Putamen (tissue), 1 donor: ENCODE results near the gene ATOX1.

Experiments
- DNase-seq: peaks from one replicate; pipeline ENCODE4 v3.0.0-alpha.2; 2016; ENCODE audit warnings: low spot score

Gene ATOX1

GRCh38 chr5:151770383-151771258, 12.2 kb upstream of the ATOX1 start:
- peak; percentile 72 for DNase-seq

GRCh38 chr5:151766975-151767374, 8.5 kb upstream of the ATOX1 start:
- no peak for DNase-seq

- DNase-seq = no peak
These were observed 6.4 kb upstream of the ATOX1 start for GRCh38 chr5:151764801-151765200.

GRCh38 chr5:151758141-151758429, 346 bp downstream of the ATOX1 start:
- no peak for DNase-seq

GRCh38 chr5:151757233-151758140, 944 bp downstream of the ATOX1 start:
- DNase-seq = no peak

- no peak for DNase-seq
These were observed 3.0 kb downstream of the ATOX1 start for GRCh38 chr5:151755383-151755782.

- no peak for DNase-seq
These were observed 6.8 kb downstream of the ATOX1 start for GRCh38 chr5:151751593-151751992.

GRCh38 chr5:151751091-151751490, 7.3 kb downstream of the ATOX1 start:
- DNase-seq = no peak

- DNase-seq = no peak
These were observed 8.3 kb downstream of the ATOX1 start for GRCh38 chr5:151750121-151750520.

GRCh38 chr5:151745071-151745705, 13.2 kb downstream of the ATOX1 start:
- DNase-seq = peak; percentile 80

- DNase-seq = no peak
These were observed 14.9 kb downstream of the ATOX1 start for GRCh38 chr5:151743530-151743929.

GRCh38 chr5:151742870-151743294, 15.5 kb downstream of the ATOX1 start:
- DNase-seq = peak; percentile 60

- DNase-seq = no peak
These were observed 16.6 kb downstream of the ATOX1 start for GRCh38 chr5:151741678-151742423.

- no peak for DNase-seq
These were observed 17.5 kb downstream of the ATOX1 start for GRCh38 chr5:151740958-151741373.

GRCh38 chr5:151740336-151740942, 18.0 kb downstream of the ATOX1 start:
- peak; percentile 62 for DNase-seq

GRCh38 chr5:151739939-151740335, 18.5 kb downstream of the ATOX1 start:
- no peak for DNase-seq

GRCh38 chr5:151739395-151739794, 19.0 kb downstream of the ATOX1 start:
- DNase-seq = no peak

- no peak for DNase-seq
These were observed 20.1 kb downstream of the ATOX1 start for GRCh38 chr5:151738125-151738848.

GRCh38 chr5:151737431-151737830, 21.0 kb downstream of the ATOX1 start:
- no peak for DNase-seq

GRCh38 chr5:151735646-151736045, 22.8 kb downstream of the ATOX1 start:
- DNase-seq = no peak

- DNase-seq = no peak
These were observed 24.4 kb downstream of the ATOX1 start for GRCh38 chr5:151734064-151734408.
